CD1c-positive myeloid dendritic cell (primary cell): ENCODE data around the gene KLHL8.
A peak's percentile ranks its signal among the peaks of the same experiment; 100 is the strongest.

Experiments used
- DNase-seq: peaks from one replicate; pipeline ENCODE4 v3.0.0-alpha.2; 2016; ENCODE audit errors: extremely low spot score

The KLHL8 gene

GRCh38 chr4:87220094-87220822, at the start of gene KLHL8:
TSS of gene KLHL8 (minus strand) at chr4:87220618. CDS start at chr4:87195539, 25,079 bp downstream.
- peak; percentile 97 for DNase-seq

- no peak for DNase-seq
Observed at GRCh38 chr4:87270144-87270543, 49.7 kb upstream of the KLHL8 start.

- DNase-seq: no peak
Observed at GRCh38 chr4:87268411-87268810, 48.0 kb upstream of the KLHL8 start.

- no peak for DNase-seq
Observed at GRCh38 chr4:87266986-87267385, 46.6 kb upstream of the KLHL8 start.

- DNase-seq: no peak
Observed at GRCh38 chr4:87262886-87263285, 42.5 kb upstream of the KLHL8 start.

- no peak for DNase-seq
Observed at GRCh38 chr4:87260477-87260876, 40.1 kb upstream of the KLHL8 start.

GRCh38 chr4:87258677-87259076, 38.3 kb upstream of the KLHL8 start:
- no peak for DNase-seq

GRCh38 chr4:87257523-87257922, 37.1 kb upstream of the KLHL8 start:
- DNase-seq: no peak

- no peak for DNase-seq
Observed at GRCh38 chr4:87255755-87256154, 35.3 kb upstream of the KLHL8 start.

- DNase-seq: no peak
Observed at GRCh38 chr4:87251106-87251505, 30.7 kb upstream of the KLHL8 start.

GRCh38 chr4:87250294-87250693, 29.9 kb upstream of the KLHL8 start:
- DNase-seq: no peak

GRCh38 chr4:87249332-87250019, 29.1 kb upstream of the KLHL8 start:
- DNase-seq: no peak

GRCh38 chr4:87243426-87244053, 23.1 kb upstream of the KLHL8 start:
- DNase-seq: no peak

- no peak for DNase-seq
Observed at GRCh38 chr4:87241336-87241735, 20.9 kb upstream of the KLHL8 start.

- DNase-seq: no peak
Observed at GRCh38 chr4:87240341-87240740, 19.9 kb upstream of the KLHL8 start.

- no peak for DNase-seq
Observed at GRCh38 chr4:87239821-87240220, 19.4 kb upstream of the KLHL8 start.

GRCh38 chr4:87239194-87239593, 18.8 kb upstream of the KLHL8 start:
- DNase-seq: no peak

- DNase-seq: no peak
Observed at GRCh38 chr4:87236861-87237260, 16.4 kb upstream of the KLHL8 start.

- no peak for DNase-seq
Observed at GRCh38 chr4:87235020-87235671, 14.7 kb upstream of the KLHL8 start.

- DNase-seq: no peak
Observed at GRCh38 chr4:87232216-87232615, 11.8 kb upstream of the KLHL8 start.

- no peak for DNase-seq
Observed at GRCh38 chr4:87230806-87231205, 10.4 kb upstream of the KLHL8 start.

- DNase-seq: no peak
Observed at GRCh38 chr4:87229979-87230378, 9.6 kb upstream of the KLHL8 start.
